DMS53 (cell line): Measurements from ENCODE around the gene GARRE1.
"Not testable (repeated sequence)": the region's sequence is repeated elsewhere in the genome, so short reads cannot be mapped to it uniquely, and the experiment has no call there.

Source experiments
- DNase-seq: peaks from one replicate; lab custom pipeline; 2025; lab: John Stamatoyannopoulos, UW

The GARRE1 gene

DNA sequence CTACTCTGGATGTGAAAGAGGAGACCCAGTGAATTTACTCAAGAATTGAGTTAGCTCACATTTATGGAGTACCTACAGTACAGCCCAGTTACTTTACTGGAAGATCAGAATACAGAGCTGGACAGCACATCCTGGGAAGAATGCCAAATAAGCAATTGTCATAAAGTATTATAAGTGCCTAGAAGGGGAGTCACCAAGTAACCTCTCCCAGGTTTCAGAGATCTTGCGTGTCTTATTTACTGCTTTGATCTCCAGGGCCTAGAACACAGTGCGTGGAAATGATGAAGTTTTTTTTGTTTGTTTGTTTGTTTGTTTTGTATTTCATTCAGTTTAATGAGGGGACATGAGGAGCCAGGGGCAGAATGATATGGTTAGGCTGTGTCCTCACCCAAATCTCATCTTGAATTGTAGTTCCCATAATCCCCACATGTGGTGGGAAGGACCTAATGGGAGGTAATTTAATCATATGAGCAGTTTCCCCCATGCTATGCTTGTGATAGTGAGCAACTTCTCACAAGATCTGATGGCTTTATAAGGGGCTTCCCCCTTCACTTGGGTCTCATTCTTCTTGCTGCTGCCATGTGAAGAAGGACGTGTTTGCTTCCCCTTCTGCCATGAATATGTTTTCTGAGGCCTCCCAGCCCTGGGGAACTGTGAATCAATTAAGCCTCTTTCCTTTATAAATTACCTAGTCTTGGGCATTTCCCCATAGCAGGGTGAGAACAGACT lies 5.2 kb downstream of the GARRE1 start:
- DNase-seq = no peak

DNA sequence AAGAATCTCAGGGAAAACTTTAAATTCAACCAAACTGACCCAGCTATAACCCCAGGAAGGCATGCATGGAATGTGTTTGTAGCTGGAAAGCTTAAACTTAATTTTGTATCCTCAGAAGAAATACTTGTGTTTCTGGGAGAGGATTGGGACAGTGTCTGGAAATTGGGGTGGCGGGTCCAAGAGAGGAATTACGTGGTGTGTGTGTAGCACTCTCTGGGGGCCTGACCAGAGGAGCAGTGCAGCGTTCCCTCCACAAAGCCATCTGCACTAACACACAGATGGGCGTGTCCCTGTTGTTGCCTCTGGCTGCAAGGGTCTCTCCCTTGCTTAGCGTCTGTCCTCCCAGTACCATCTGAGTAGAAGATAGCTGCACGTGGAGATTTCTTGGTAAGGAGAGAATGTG lies 6.4 kb downstream of the GARRE1 start:
- no peak for DNase-seq

DNA sequence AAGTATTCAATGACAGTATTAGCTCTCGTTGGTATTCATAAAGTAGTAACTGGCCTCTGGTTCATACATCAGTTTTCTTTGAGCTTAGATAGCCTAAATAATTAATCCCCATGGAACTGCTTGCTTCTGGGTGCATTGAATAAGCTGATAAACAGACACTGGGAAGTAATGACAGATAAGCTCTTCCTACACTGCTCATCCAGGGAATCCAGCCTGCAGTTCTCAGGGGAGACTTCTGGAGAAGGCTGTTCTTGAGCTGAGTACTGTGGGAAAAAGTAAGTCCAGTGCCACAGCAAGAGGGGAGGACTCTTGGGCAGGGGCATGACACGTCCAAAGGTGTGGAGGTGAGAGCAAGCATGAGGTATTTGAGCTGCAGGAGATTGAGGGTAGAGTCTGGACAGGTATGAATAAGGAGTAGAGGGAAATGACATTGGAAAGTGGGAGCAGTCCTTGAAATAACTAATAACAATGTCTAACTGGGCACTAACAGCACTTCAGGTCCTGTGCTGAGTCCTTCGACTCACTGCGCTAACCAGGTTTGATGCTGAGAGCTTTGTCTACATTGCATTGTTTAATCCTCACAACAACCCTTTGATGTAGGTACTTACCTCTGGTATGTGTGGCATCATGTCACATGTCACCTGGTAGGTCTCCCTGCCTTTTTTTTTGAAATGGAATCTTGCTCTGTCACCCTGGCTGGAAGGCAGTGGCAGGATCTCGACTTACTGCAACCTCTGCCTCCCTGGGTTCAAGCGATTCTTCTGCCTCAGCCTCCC lies 7.2 kb downstream of the GARRE1 start:
- peak; percentile 94 for DNase-seq

DNA sequence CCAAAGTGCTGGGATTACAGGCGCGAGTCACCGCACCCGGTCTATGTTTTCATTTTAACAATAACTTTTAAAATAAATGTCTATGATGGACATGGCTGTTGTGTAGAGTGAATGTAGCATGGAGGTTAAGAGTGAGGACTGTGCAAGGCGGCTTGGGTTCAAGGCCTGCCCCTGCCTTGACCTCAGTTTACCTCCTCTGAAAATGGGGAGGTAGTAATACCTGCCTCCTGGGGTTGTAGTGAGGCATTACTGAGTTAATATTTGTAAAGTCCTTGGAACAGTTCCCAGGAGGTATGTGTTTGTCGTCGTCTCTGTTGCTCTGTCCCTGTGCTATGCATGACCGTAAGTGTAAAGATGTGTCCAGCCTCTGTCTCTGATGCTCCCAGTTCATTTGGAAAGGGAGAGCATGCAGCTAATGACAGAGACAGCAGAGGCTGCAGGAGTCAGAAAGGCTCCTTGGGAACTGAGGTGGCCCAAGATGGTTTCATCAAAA lies 9.4 kb downstream of the GARRE1 start:
- peak; percentile 63 for DNase-seq

DNA sequence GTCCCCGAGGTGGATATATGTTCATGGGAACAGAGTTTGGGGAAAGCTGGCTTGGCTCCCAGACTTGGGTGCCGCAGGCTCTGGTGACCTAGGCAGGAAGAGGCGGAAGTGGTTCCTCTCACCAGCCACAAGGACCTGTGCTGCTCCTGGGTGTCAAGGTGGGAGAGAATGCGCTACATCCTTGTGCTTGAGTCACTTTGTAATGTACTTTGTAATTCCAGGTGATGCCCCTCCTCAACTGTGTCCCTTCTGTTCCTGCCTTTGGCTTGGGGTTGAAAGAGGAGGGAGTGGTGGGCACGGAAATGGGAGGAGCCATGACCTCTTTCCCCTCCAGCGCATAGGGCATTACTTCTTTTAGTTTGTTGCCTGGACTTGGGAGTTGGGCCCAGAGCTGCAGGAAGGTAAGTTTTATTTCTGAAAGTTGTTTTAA lies 10.9 kb downstream of the GARRE1 start:
- DNase-seq = no peak

DNA sequence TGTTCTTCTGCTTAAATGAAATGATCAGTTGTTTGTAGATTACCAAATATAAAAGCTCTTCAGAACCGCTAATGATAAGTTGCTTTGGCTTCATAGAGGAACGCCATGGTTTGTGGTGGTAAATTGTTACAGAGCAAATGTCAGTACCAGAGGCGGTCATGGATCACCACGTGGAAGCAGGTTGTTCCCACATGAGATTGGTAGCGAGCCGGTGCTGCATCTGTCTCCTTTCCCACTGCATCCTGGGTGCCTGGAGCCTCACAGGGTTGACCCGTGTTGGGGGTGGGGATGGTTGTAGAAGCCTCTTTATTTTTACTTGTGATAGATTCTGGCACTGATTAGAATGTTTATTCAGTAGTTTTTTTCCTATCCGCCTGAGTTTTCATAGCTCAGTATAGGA lies 14.7 kb downstream of the GARRE1 start:
- no peak for DNase-seq

DNA sequence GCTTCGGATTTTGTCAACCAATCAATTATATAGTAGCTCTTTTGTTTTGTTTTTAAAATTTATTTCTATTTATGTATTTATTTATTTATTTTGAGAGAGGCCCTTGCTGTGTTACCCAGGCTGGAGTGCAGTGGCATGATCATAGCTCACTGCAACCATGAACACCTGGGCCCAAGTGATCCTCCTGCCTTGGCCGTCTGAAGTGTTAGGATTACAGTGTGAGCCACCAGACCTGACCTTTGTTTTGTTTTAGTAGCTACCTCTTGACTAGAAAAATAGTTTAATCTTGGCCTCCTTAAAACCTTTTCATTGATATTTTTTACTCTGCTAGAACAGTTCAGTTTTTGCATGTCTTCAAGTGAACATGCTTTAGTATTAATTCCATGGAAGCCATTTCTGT lies 15.1 kb downstream of the GARRE1 start:
- no peak for DNase-seq

DNA sequence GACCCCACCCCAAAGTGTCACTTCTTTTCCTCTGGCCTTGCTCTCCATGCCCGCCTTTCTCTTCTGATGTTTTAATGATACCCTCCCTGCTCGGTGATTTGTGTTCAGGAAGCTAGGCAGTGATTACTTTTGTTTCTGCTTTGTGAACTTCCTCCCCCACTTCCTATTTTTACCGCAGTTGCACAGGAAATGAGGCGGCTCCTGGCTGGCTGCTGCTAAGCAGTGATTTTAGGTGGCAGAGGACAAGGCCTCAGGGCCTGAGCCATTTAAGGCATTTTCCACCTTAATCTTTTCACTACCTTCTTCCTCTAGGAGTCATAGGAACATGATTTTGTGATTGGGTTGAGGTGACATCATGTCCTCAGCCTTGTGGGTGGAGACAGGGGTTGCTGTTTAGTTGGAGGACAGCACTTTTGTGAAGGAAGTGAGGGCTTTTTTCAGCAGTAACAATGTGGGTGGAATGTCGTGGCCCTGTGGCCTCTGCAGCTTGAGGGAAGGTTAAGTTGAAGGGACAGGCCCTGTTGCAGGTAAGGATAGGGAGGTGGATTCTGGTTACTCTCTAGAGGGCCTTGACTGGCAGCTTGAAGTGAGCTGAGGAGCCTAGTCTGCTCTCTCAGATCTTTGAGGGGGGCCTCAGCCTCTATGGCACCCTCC lies 15.7 kb downstream of the GARRE1 start:
- peak; percentile 35 for DNase-seq

DNA sequence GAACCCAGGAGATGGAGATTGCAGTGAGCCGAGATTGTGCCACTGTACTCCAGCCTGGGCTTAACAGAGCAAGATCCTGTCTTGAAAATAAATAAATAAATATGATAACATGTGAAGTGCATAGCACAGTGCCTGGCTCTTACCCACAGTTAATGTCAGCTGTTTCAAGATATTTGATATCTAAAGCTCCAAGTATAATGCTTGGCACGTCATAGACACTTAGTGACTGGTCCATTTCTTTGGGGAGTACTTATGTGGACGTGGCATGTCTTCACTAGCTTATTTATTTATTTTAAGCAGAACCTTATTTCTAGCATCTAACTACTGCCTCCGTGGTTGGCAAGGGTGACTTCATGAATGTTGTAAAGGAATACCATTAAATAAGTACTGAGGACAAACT lies 18.8 kb downstream of the GARRE1 start:
- DNase-seq = no peak

DNA sequence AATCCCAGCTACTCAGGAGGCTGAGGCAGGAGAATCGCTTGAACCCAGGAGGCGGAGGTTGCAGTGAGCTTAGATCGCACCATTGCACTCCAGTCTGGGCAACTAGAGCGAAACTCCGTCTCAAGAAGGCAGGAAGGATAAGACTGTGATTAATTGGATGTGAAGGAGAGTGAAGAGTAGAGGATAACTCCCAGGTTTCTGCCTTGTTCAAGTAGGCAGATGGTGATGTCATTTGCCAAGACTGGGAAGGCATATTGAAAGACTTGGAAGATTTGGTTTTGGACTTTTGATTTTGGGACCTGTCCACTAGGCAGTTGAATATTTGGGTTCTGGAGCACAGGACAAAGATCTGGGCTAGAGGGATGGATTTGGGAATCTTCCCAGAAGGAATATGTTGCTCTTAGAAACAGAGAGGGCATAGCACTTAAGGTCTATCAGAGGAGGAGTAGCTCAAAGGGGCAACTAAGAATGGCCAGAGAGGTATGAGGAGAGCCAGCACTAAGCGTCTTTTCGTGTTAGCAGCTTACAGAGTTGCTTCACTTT lies 20.0 kb downstream of the GARRE1 start:
- no peak for DNase-seq

DNA sequence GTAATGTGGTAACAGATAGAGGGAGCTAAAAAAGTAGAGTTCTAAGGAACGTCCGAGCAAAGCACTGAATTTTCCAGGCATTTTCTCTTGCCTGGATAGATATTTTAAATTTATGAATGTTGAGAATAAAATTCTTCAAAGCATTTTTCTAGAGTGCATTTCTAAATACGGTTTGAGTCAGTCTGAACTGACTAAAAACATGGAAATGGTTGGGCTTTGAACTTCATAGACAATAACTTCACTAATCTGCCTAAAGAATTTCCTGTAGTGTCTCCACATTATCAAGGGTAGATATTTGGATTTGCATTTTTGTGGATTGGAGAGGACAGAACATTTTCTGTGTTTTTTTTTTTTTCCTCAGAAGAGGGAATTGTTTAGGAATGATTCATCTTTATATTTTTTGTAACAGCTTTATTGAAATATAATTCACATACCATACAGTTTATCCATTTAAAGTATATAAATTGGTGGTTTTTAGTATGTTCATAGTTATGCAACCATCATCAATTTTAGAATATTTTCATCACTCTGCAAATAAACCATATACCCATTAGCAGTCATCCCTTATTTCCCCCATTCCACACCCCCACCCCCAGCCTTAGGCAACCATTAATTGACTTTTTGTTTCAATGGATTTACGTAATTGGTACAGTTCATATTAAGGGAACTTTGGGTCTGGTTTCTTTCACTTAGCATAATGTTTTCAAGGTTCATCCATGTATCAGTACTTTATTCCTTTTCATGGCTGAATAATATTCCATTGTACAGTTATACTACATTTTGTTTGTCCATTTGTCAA lies 20.7 kb downstream of the GARRE1 start:
- no peak for DNase-seq

DNA sequence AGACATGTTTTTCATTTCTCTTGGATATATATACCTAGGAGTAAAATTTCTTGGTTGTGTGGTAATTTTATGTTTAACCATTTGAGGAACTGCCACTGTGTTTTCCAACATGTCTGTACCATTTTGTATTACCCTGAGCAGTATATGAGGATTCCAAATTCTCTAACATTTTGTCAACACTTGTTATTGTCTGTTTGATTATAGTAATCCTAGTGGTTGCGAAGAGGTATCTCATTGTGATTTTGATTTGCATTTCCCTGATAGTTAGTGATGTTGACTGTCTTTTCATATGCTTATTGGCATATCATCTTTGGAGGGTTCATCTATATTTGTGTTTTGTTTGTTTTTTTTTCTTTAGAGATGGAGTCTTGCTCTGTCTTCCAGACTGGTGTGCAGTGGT lies 21.4 kb downstream of the GARRE1 start:
- no peak for DNase-seq

DNA sequence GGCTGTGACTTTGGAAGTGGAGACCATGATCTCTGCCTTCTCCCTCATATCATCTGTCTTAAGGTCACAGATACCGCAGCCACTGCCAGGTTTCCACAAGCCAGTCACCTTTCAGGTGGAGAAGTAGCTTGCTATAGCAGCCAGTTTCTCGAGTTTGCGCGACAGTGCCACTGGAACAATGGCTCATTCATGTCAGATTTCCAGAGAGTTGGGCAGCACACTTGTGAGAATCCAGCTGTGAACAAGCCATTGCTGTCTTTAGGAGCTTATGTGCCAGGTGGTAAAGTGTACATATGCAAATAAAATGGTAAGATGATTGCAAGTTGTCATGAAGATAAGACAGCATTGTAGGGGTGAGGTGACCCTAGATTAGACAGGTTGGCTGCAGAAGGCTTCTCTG lies 22.3 kb downstream of the GARRE1 start:
- DNase-seq = no peak

DNA sequence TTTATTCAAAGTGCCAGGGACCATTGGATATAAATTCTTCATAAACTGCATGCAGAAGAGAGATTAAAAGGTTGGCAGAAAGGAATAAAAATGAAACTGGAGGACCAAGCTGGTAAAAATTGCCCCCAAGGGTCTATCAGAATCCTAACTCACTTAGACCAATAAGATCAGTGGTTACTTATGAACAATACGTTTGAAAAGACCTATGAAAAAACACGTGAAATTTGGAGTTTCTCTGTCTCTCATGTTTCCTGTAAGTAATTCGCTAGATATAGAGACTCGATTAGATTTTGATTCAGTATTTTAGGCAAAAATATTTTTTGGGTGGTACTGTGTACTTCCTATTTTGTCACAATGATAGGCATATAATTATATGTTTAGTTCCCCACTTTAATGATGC lies 22.9 kb downstream of the GARRE1 start:
- no peak for DNase-seq

DNA sequence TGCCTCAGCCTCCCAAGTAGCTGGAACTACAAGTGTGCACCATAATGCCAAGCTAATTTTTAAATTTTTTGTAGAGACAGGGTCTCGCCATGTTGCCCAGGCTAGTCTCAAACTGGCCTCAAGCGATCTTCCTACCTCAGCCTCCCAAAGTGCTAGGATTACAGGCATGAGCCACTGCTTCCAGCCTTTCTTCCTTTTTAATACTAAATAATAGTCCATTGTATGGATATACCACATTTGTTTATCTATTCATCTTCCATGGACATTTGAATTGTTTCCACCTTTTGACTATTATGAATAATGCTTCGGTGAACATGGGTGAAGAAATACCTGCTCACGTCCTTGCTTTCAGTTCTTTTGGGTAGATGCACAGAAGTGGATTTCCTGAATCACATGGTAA lies 24.4 kb downstream of the GARRE1 start:
- no peak for DNase-seq

DNA sequence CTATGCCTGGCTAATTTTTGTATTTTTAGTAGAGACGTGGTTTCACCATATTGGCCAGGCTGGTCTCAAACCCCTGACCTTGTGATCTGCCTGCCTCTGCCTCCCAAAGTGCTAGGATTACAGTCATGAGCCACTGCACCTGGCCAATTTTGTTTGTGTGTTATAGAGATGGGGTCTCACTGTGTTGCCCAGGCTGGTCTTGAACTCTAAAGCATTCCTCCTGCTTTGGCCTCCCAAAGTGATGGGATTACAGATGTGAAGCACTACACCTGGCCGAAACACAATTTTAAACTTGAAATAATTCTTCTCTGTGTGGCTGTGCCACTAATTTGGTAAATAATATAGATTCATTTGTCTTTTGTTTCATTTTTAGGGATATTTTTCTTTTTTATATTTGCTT lies 27.1 kb downstream of the GARRE1 start:
- DNase-seq = not testable (repeated sequence)

DNA sequence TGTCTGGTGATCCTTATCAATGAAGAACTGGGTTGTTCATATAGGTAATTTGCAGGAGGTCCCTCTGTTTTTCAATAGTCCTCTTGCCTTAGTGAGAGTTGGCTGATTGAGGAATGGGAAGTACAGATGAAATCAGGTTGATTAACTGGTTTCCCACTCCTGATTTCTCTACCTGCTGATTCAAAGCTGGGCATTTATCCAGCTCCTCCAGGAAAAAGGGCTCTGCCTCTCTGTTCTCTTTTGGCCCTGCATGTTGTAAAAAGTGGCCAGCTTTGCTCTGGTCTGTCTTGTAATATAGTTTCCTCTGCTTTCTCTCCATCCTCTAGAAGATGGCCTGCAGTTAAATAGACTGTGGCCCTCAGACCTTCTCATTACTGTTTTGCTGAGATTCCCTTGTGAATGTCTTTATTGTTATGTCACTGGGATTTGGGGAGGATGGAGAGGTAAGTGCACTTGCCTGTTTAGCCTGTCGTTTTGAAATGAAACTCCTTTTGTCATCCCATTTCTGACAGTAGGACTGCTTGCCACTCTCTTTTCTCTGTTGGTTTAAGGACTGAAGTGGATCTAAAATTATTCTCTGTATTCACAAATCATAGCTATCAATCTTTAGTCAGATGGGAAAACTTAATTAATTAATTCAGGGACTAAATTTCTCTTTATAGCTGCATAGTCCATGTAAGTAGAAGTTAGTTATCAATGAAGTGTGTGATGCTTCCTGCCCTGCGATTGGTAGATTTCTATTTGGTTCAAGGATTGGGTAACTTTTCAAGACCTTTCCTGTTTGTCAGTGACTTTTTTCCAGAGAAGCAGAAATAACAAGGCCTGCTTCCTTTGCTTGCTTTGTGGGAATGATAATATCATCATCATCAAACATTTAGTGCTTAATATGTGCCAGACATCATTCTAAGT lies 28.5 kb downstream of the GARRE1 start:
- no peak for DNase-seq

DNA sequence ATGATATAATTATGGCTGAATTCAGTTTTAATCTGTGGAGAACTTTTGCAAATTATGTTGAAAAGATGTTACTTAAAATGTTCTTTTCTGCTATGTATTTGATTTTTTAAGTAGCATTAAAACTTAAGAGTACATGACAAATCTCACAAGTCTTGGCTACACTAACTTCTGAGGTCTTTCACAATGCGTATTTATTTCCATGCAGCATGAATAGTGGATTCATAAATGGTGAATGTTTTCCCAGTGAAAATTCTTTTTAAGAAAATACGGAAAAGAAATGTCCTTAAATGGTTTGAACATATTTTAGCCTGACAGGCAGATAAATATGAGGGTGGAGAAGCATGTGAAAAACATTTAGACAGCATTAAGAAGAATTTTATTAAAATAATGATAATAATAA lies 30.2 kb downstream of the GARRE1 start:
- no peak for DNase-seq

DNA sequence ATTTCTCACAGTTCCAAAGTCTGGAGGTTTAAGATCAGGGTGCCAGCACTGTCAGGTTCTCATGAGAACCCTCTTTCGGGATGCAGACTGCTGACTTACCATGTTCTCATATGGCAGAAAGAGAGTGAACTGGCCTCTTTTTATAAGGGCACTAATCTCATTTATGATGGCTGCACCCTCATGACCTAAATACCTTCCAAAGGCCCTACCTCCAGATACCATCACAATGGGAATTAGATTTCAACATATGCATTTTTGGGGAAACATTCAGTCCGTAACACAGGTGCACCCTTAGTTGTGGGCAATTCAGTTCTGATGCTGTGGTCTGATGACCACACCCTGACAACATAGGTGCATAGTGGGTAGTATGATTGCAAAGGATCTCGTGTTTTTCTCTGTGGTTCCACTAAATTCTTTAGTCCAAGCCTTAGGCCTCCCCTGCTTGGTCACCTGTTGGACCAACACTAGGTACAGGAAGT lies 33.3 kb downstream of the GARRE1 start:
- no peak for DNase-seq

DNA sequence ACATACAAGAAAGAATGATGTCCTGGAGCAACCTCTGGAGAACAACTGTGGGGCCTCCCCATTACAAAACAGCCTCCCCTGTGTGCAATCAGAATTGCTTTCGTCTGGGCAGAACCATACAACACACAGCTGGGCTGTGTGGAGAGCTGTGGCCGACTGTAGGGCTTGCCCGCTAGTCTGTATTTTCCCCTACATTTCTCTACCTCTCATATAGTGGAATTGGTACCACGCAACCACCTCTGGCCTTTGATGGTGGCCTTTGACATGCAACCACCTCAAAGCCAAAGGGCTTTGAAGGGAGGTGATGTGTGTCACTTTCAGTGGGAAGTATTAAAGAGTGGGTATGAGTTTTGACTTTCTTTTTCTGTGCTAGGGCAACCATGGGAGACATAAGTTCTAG lies 34.0 kb downstream of the GARRE1 start:
- no peak for DNase-seq

DNA sequence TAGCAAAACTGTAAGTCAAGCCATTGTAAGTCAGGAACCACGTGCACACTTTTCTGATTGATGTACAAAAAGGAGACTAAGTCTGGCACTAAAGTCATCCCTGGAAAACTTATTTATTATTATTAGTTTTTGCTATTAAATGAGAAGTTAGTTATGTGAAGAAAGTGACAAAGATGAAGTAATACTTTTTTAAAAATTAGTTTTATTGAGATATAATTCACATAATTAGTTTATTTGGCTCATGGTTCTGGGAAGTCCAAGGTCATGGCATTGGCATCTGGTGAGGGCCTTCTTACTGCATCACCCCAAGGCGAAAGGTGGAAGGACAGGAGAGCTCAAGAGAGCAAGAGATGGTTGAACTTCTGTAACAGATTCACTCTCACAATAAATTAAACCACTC lies 36.9 kb downstream of the GARRE1 start:
- no peak for DNase-seq
